Measurements from ENCODE around the gene KRT23.

- no peak for TF ChIP-seq EP300 (IDR thresholded peaks at IDR 0.05; ENCODE audit: borderline replicate concordance in 1 of 2, control insufficient read depth in 1 of 2, low read depth in 2 of 2, low read length in 2 of 2)
- TF ChIP-seq MAX (IDR thresholded peaks at IDR 0.05; ENCODE audit: low read depth, low read length): no peak
Measured at GRCh38 chr17:40950176-40950575, 12.7 kb upstream of the KRT23 start.

Measured in GM12878 (cell line).